ENCODE data around the gene RABGAP1L. TPM values are rescaled to one million over a fixed set of nuclear protein-coding genes. Genes with fewer than 3 reads are reported as not detected.

RABGAP1L gene
- total RNA-seq, 4 donors from 2014 or later = 42.4 to 74.5 (median 49.1) TPM

DNA sequence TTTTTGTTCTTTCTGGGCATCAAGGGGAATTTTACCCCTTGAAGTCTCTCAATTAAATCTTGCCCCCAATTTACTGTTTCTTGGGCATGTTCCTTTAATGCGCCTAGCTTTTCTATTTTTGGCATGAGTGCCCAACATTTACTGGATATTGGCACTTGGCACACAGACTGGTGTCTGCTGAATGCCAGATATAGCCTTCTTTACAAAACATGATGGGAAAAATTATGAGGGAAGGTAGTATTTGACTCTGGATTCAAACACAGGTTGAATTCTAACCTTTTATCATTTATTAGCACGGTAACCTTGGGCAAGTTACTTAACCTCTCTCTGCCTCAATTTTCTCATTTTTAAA is 200.1 kb downstream of the RABGAP1L start:
- Histone ChIP-seq H3K27ac (no peak overlapping the region), H3K27me3 (no peaks in the 10 kb centered on the region), H3K4me1 (peaks cover 0 to 4% (median 0%) of the 10 kb centered on the region in 4 donors), H3K36me3 (no peaks in the 10 kb centered on the region), H3K4me3 (no peak overlapping the region), H3K9me3 (no peaks in the 10 kb centered on the region)
- no peak for DNase-seq (ENCODE audit: low spot score in 2 of 2)
- WGBS, 2 donors = 83 to 89% methylated on average over 2 of the region's 2 CpGs
- TF ChIP-seq, protein P1, sequence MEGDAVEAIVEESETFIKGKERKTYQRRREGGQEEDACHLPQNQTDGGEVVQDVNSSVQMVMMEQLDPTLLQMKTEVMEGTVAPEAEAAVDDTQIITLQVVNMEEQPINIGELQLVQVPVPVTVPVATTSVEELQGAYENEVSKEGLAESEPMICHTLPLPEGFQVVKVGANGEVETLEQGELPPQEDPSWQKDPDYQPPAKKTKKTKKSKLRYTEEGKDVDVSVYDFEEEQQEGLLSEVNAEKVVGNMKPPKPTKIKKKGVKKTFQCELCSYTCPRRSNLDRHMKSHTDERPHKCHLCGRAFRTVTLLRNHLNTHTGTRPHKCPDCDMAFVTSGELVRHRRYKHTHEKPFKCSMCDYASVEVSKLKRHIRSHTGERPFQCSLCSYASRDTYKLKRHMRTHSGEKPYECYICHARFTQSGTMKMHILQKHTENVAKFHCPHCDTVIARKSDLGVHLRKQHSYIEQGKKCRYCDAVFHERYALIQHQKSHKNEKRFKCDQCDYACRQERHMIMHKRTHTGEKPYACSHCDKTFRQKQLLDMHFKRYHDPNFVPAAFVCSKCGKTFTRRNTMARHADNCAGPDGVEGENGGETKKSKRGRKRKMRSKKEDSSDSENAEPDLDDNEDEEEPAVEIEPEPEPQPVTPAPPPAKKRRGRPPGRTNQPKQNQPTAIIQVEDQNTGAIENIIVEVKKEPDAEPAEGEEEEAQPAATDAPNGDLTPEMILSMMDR (IDR thresholded peaks at IDR 0.05) = no peak
- no peak for TF ChIP-seq EP300 (IDR thresholded peaks at IDR 0.05)
- no peak for TF ChIP-seq POLR2A (IDR thresholded peaks at IDR 0.05)

DNA sequence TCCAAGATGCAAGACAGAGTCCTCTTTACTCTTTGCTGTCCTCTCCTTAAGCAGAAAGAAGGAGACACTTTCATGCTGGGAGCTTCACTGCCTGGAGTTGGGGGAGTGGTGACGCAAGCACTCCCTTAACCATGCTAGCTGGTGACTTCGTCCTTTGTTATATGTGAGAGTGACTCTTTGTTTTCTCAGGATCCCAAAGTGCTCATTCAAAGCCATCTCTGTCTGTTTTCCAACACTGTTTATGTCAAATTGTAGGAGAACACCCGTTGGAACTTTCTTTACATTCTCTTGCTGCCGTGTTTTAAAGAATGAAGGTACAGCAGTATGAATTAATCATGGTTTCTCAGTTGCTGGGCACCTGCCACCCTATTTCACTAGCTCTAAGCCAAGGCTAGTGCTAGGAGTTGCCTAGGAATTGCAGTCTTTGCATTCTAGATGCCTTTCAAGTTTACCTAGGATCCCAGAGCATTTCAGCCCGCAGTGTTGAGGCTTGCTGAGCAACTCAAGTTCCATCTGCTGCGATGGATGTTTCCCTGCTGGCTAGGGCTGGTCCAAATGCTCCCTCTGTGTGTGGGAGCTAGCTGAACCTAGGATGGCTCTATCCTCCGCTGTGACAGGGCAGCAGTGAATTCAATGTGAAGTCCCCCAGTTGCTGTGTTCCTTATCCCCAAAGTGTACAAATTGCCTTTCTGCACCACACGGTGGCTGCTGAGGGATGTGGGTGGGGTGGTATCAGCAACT is 205.8 kb downstream of the RABGAP1L start:
- Histone ChIP-seq H3K4me1 (no peaks in the 10 kb centered on the region), H3K9me3 (no peaks in the 10 kb centered on the region), H3K4me3 (no peak overlapping the region), H3K36me3 (no peaks in the 10 kb centered on the region), H3K27me3 (no peaks in the 10 kb centered on the region), H3K27ac (no peak overlapping the region)
- no peak for DNase-seq (ENCODE audit: low spot score in 2 of 2)
- TF ChIP-seq POLR2A (IDR thresholded peaks at IDR 0.05) = no peak
- no peak for TF ChIP-seq EP300 (IDR thresholded peaks at IDR 0.05)
- TF ChIP-seq, protein P1 (IDR thresholded peaks at IDR 0.05) = no peak
- WGBS, 2 donors = 59 to 64% methylated on average over 8 of the region's 8 CpGs

DNA sequence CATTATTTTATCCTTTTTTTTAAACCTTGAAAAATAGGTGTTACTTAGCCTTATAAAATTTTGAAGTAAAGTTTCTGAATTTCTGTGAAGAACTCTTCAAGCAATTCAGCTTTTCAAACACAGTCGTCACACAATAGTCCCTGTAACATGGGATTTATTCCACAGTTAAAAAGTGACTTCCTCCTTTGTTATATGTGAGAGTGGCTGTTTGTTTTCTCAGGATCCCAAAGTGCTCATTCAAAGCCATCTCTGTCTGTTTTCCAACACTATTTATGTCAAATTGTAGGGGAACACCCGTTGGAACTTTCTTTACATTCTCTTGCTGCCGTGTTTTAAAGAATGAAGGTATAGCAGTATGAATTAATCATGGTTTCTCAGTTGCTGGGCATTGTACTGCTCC is 207.6 kb downstream of the RABGAP1L start:
- DNase-seq (ENCODE audit: low spot score in 2 of 2) = no peak
- TF ChIP-seq, protein P1 (IDR thresholded peaks at IDR 0.05) = no peak
- TF ChIP-seq POLR2A (IDR thresholded peaks at IDR 0.05) (no peak), EP300 (IDR thresholded peaks at IDR 0.05) (no peak)
- Histone ChIP-seq H3K4me1 (no peaks in the 10 kb centered on the region), H3K4me3 (no peak overlapping the region), H3K27ac (no peak overlapping the region), H3K36me3 (no peaks in the 10 kb centered on the region), H3K9me3 (no peaks in the 10 kb centered on the region), H3K27me3 (no peaks in the 10 kb centered on the region)
- WGBS, 2 donors = 25 to 40% methylated on average over 3 of the region's 3 CpGs

DNA sequence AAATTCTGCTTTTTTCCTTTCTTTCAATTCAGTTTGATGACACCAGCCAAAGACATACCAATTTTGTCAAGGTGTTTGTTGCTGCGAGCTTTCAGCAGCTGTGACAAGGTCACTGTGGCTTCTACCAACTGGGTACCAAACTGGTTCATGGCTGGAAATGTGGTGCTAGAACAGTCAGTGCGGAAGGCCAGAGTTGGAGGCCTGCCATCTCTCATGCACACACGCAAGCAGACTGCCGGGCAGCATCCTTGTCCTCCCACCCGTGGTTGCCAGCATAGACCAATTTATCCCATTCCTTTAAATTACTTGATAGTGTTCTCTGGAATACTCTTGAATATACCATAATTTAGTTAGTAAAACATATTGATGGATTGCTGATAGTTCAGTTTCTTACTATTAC is 208.6 kb downstream of the RABGAP1L start:
- Histone ChIP-seq H3K27ac (no peak overlapping the region), H3K27me3 (no peaks in the 10 kb centered on the region), H3K9me3 (no peaks in the 10 kb centered on the region), H3K36me3 (peaks cover 0 to 6% (median 0%) of the 10 kb centered on the region in 3 donors), H3K4me1 (no peaks in the 10 kb centered on the region), H3K4me3 (no peak overlapping the region)
- TF ChIP-seq EP300 (IDR thresholded peaks at IDR 0.05) = no peak
- TF ChIP-seq, protein P1 (IDR thresholded peaks at IDR 0.05) = no peak
- no peak for TF ChIP-seq POLR2A (IDR thresholded peaks at IDR 0.05)
- WGBS, 2 donors = 92% methylated on average over 5 of the region's 5 CpGs
- no peak for DNase-seq (ENCODE audit: low spot score in 2 of 2)

DNA sequence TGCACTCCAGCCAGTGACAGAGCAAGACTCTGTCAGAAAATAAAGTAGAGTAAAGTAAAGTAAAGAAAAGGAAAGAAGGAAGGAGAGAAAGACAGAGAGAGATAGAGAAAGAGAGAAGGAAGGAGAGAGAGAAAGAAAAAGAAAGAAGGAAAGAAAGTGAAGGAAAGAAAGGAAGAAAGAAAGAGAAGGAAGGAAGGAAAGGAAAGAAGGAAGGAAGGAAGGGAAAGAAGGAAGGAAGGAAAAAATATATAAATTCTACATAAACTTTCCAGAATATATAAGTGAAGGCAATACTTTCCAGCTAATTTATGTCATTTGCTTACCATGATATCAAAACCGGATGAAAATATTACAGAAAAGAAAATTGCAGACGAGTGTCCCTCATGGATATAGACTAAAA is 216.7 kb downstream of the RABGAP1L start:
- peaks cover 0 to 3% (median 0%) of the 10 kb centered on the region in 4 donors for H3K9me3 ChIP-seq
- WGBS, 2 donors = 87 to 93% methylated on average over 2 of the region's 2 CpGs
- no peaks in the 10 kb centered on the region for H3K27me3 ChIP-seq
- no peaks in the 10 kb centered on the region for H3K4me1 ChIP-seq
- DNase-seq (ENCODE audit: low spot score in 2 of 2) = no peak
- H3K36me3 ChIP-seq = peaks cover 0 to 6% (median 0%) of the 10 kb centered on the region in 3 donors
- H3K27ac ChIP-seq = no peak overlapping the region
- H3K4me3 ChIP-seq = no peak overlapping the region
- TF ChIP-seq, protein P1 (IDR thresholded peaks at IDR 0.05) = no peak
- TF ChIP-seq EP300 (IDR thresholded peaks at IDR 0.05) = no peak
- TF ChIP-seq POLR2A (IDR thresholded peaks at IDR 0.05) = no peak
